GM12873 (cell line): ENCODE data around the gene TTLL1.

Experiments used
- TF ChIP-seq, protein P1 (sequence below): IDR thresholded peaks from 2 replicates; pipeline ENCODE4 v1.5.1; 2012; ENCODE audit warnings: low read depth, mild to moderate bottlenecking, moderate library complexity, low read length, control low read depth; ENCODE audit not compliant: insufficient read depth; ENCODE audit errors: missing control alignments

The TTLL1 gene

DNA sequence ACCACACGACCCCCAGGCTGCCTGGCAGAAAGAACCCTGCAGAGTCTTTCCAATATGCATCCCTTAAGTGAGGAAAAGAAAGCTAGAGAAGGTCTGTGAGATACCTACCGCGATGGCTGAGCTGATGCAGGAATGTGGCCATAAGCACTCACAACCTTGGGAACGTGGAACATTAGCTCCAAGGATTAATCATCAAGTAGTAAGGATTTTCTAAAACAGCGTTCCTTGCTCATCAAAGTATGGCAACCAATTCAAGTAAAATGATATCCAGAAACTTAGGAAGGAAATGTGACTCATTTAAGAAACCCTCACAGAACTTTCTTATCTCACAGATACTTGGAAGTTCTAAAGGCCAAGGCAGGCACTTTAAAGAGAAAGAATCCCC, 87.0 kb downstream of the TTLL1 start:
- TF ChIP-seq, protein P1, sequence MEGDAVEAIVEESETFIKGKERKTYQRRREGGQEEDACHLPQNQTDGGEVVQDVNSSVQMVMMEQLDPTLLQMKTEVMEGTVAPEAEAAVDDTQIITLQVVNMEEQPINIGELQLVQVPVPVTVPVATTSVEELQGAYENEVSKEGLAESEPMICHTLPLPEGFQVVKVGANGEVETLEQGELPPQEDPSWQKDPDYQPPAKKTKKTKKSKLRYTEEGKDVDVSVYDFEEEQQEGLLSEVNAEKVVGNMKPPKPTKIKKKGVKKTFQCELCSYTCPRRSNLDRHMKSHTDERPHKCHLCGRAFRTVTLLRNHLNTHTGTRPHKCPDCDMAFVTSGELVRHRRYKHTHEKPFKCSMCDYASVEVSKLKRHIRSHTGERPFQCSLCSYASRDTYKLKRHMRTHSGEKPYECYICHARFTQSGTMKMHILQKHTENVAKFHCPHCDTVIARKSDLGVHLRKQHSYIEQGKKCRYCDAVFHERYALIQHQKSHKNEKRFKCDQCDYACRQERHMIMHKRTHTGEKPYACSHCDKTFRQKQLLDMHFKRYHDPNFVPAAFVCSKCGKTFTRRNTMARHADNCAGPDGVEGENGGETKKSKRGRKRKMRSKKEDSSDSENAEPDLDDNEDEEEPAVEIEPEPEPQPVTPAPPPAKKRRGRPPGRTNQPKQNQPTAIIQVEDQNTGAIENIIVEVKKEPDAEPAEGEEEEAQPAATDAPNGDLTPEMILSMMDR = no peak

DNA sequence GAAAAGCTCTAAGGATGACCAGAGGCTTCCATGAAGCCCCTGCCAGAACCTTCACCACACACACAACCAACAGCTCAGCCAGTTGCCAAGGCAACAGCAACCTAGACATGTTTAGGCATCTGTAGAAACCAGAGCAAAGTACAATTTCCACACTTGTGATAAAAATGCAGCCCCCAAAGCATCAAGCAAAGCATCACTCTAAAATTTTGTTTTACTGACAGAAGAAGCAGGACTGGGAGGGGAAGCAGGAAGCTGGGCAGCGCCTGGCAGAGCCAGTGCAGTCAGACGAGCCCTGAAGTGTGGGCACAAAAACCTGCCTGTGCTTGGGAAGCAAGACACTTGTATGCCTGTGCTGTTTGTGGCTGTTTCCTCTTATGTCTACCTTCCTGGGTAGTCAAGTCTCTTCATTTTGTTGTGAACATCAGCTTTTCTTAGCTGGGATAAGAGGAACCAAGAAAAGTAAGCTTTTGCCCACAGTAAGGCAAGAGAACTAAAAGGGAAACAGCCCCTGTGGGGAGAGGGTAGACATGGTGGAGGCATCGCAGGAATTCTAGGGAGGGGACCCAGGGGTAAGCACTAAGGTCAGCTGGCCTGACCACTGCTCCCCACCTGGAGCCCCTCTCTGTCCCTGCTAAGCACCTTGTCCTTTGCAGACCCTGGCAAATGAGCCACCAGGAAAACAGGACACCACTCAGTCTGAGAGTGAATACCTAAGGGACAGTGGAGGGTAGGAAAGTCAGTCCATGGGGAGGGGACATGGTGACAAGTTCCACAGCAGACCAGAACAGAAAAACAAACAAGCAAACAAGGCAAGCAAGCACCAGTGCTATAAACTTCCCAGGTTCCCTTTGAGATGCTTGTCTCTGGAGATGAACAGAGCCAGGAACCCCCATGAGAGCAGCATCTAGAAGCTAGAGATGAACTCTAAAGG, 87.7 kb downstream of the TTLL1 start:
- TF ChIP-seq, protein P1 = no peak

DNA sequence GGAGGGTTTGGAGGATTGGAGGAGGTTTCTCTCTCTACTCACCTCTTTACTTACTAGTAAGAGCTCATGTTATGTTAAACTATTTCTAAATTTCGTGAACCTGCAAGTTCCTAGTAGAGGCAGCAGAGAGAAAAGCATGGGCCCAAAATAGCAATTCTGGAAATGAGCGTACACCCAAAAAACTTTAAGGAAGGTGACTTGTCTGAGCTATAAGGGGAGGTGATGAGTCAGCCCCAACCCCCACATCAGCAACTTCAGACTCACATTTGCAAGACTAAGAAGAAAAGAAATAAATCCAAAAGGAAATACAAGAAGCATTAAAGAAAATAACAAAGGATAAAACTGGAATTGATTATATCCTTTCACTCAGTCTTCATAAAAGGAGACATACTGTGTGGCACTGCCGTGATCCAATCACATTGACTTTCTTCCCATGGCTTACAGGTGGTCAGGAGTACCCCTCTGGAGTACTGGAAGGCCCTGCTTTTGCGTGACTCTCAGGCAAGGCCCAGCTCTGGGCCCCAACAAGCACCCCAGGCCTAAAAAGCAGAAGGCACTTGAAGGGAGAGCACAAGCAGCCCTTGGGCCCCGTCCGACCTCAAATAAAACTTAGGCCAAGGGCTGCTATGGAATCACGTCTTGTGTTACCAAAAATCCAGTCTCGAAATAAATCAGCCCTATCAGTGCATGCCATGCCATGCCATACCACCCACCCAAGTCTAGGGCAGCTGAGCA, 88.6 kb downstream of the TTLL1 start:
- TF ChIP-seq, protein P1 = no peak

DNA sequence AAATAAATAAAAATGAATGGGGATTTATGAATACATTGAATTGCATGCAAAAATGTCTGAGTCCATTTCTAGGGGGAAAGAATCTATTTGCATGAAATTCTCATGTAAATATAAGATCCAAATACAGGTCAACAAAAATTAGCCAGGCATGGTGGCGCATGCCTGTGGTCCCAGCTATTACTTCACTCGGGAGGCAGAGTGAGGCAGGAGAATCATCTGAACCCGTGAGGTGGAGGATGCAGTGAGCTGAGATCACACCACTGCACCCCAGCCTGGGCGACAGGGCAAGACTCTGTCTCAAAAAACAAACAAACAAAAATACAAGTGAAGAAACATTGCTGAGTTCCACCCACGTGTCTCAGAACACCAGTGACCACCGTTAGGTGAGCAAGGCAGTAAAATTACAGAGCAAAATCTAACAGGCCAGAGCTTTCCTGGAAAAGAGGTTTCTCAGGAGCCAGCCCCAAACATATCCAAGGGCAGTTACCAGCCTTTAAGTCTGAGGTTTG, 91.6 kb downstream of the TTLL1 start:
- TF ChIP-seq, protein P1 = no peak

DNA sequence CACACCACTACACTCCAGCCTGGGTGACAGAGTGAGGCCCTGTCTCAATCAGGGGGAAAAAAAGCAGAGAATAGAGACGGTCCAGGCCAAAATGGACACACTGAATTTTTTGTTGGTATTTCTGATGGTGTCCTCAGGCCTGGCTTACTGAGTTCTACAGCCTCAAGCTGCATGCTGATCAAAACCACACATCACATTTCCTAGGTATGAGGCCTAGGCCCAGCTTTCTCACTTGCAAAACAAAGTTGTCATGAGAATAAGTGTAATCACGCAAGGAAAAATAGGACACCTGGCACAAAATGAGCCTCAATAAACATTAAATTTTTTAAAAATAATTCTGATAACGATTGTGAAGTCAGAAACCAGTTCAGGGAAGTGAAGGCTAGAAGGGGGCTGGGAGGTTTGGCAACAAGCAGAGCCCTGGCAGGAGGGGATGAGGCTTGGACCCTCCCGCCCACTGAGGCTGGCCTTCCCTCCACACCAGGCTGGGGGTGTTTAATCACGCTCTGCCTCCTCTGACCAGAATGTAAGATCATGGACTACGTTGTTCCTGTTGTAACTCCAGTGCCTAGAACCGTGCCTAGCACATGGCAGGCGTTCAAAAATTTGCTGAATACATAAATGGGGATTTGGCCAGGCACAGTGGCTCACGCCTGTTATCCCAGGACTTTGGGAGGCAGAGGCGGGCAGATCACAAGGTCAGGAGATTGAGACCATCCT, 92.4 kb downstream of the TTLL1 start:
- TF ChIP-seq, protein P1 = no peak

DNA sequence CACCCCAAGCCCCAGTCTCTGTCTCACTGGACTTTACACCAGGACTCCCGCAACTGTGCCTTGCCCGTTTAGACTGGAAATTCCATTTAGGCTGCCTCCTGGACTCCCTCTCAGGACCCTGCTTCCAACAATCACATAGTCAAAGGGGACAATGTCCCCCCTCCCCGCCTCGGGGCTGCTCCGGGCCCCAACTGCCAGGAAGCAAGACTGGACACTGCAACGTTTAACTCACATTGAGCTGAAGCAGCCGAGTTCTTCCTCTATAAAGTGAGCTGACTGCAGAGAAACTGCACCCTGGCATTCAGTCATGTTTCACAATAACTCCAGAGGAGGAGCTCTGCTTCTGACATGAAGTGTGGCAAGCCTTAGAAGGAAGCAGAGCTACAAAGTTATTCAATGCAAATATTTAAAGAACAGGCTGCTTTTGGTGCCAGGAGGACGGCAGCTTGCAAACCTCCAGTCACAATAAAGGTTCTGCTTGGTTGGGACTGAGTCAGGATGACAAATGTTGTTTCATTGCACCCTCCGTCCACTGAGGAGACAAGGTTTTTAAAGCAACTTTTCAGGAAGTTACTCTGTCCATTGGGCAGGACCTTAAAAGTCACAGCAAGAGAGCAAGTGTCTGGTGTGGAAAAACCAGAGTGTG, 94.2 kb downstream of the TTLL1 start:
- TF ChIP-seq, protein P1 = no peak
